ENCODE measurements around the gene SLC6A17.

- TF ChIP-seq CTCF (IDR thresholded peaks at IDR 0.05; ENCODE audit: low read length) (no peak), EZH2phosphoT487 (IDR thresholded peaks at IDR 0.05; ENCODE audit: low read length) (no peak)
Observed at GRCh38 chr1:110214454-110215404, 64.4 kb downstream of the SLC6A17 start.

Data from MM.1S (cell line).